Neural progenitor cell (in vitro differentiated cells): ENCODE measurements around the gene PITX3.

Experiments used
- EZH2phosphoT487 ChIP-seq: fragments of 200-600 bp; sonication (generic); IDR thresholded peaks from 2 replicates; pipeline ENCODE4 v1.6.1; 2017; ENCODE audit warnings: antibody characterized with exemption
- TF ChIP-seq, protein P1 (sequence below): fragments of 200-600 bp; sonication (generic); IDR thresholded peaks from 2 replicates; pipeline ENCODE4 v1.5.1; 2017; ENCODE audit warnings: antibody characterized with exemption, mild to moderate bottlenecking

DNA sequence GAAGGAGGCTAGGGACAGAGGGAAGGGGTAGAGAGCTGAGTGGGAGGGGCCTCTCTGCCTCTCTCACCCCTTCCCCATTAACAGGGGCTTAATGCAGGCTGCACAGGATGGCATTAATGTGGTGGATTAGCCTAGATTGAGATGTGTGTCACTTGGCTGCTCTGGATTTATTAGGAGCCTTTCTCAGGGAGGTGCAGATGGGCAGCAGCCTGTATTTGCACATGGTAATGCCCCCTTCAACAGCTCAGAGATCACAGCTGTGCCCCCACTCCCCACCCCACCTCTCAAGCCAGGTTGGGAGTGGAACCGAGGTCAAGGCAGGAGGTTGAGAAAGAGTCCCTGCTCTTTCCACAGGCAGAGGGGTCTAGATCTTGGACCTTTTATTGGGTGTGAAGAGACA, 7.3 kb downstream of the PITX3 start:
- TF ChIP-seq, protein P1, sequence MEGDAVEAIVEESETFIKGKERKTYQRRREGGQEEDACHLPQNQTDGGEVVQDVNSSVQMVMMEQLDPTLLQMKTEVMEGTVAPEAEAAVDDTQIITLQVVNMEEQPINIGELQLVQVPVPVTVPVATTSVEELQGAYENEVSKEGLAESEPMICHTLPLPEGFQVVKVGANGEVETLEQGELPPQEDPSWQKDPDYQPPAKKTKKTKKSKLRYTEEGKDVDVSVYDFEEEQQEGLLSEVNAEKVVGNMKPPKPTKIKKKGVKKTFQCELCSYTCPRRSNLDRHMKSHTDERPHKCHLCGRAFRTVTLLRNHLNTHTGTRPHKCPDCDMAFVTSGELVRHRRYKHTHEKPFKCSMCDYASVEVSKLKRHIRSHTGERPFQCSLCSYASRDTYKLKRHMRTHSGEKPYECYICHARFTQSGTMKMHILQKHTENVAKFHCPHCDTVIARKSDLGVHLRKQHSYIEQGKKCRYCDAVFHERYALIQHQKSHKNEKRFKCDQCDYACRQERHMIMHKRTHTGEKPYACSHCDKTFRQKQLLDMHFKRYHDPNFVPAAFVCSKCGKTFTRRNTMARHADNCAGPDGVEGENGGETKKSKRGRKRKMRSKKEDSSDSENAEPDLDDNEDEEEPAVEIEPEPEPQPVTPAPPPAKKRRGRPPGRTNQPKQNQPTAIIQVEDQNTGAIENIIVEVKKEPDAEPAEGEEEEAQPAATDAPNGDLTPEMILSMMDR: no peak
- no peak for TF ChIP-seq EZH2phosphoT487
